GM23338 (cell line): Measurements from ENCODE around the gene PCDHGA9. TPM values are rescaled to one million over a fixed set of nuclear protein-coding genes. Genes with fewer than 3 reads are reported as not detected.

Experiments
- CREB1 ChIP-seq: fragments of 250-450 bp; sonication (Bioruptor Pico); IDR thresholded peaks from 2 replicates; pipeline ENCODE4 v1.5.0; 2020; ENCODE audit warnings: low read depth, mild to moderate bottlenecking, moderate library complexity
- NANOG ChIP-seq: IDR thresholded peaks from 2 replicates; pipeline ENCODE4 v1.6.1; 2016; ENCODE audit warnings: antibody characterized with exemption, borderline replicate concordance
- POLR2AphosphoS5 ChIP-seq: IDR thresholded peaks from 2 replicates; pipeline ENCODE4 v1.6.1; 2016; ENCODE audit warnings: antibody characterized with exemption, low read depth
- ZNF114 ChIP-seq: fragments of 250-450 bp; sonication (Bioruptor Pico); IDR thresholded peaks from 2 replicates; pipeline ENCODE4 v1.5.0; 2020; ENCODE audit warnings: mild to moderate bottlenecking, moderate library complexity
- polyA plus RNA-seq: library from polyadenylated mRNA; unstranded; fragments of >200 nt; fragmentation: Nextera tagmentation; extraction: Ambion mirVana; gene quantifications from 2 replicates; pipeline ENCODE4 v1.2.1, GENCODE V29; 2016
- total RNA-seq: library from RNA; depleted of rRNA; stranded (reverse); fragments of >200 nt; shearing (Covaris generic); gene quantifications from 2 replicates; pipeline ENCODE4 v1.2.3, GENCODE V29; 2014
- TF ChIP-seq, protein P1 (sequence below): fragments of 250-450 bp; sonication (Bioruptor Pico); IDR thresholded peaks from 2 replicates; pipeline ENCODE4 v1.5.0; 2020; ENCODE audit warnings: mild to moderate bottlenecking, moderate library complexity
- TF ChIP-seq, protein P2 (sequence below): IDR thresholded peaks from one replicate; pipeline ENCODE4 v1.6.1; 2018; ENCODE audit warnings: antibody characterized with exemption; ENCODE audit not compliant: unreplicated experiment
- TF ChIP-seq, protein P3 (sequence below): IDR thresholded peaks from 2 replicates; pipeline ENCODE4 v1.6.1; 2016; ENCODE audit warnings: antibody characterized with exemption

Gene PCDHGA9
- total and polyA plus RNA-seq, 2 experiments from 2014 or later: 0.50 to 5.5 TPM

DNA sequence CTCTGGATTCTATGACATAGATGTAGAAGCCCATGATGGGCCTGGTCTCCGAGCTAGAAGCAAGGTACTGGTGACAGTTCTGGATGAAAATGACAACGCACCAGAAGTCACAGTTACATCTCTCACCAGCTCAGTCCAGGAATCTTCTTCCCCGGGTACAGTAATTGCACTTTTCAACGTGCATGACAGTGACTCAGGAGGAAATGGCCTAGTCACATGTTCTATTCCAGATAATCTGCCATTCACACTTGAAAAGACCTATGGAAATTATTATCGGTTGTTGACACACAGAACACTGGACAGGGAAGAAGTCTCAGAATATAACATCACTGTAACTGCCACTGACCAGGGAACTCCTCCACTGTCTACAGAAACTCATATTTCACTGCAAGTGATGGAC lies 46.4 kb upstream of the PCDHGA9 start (continued):
- TF ChIP-seq, protein P1, sequence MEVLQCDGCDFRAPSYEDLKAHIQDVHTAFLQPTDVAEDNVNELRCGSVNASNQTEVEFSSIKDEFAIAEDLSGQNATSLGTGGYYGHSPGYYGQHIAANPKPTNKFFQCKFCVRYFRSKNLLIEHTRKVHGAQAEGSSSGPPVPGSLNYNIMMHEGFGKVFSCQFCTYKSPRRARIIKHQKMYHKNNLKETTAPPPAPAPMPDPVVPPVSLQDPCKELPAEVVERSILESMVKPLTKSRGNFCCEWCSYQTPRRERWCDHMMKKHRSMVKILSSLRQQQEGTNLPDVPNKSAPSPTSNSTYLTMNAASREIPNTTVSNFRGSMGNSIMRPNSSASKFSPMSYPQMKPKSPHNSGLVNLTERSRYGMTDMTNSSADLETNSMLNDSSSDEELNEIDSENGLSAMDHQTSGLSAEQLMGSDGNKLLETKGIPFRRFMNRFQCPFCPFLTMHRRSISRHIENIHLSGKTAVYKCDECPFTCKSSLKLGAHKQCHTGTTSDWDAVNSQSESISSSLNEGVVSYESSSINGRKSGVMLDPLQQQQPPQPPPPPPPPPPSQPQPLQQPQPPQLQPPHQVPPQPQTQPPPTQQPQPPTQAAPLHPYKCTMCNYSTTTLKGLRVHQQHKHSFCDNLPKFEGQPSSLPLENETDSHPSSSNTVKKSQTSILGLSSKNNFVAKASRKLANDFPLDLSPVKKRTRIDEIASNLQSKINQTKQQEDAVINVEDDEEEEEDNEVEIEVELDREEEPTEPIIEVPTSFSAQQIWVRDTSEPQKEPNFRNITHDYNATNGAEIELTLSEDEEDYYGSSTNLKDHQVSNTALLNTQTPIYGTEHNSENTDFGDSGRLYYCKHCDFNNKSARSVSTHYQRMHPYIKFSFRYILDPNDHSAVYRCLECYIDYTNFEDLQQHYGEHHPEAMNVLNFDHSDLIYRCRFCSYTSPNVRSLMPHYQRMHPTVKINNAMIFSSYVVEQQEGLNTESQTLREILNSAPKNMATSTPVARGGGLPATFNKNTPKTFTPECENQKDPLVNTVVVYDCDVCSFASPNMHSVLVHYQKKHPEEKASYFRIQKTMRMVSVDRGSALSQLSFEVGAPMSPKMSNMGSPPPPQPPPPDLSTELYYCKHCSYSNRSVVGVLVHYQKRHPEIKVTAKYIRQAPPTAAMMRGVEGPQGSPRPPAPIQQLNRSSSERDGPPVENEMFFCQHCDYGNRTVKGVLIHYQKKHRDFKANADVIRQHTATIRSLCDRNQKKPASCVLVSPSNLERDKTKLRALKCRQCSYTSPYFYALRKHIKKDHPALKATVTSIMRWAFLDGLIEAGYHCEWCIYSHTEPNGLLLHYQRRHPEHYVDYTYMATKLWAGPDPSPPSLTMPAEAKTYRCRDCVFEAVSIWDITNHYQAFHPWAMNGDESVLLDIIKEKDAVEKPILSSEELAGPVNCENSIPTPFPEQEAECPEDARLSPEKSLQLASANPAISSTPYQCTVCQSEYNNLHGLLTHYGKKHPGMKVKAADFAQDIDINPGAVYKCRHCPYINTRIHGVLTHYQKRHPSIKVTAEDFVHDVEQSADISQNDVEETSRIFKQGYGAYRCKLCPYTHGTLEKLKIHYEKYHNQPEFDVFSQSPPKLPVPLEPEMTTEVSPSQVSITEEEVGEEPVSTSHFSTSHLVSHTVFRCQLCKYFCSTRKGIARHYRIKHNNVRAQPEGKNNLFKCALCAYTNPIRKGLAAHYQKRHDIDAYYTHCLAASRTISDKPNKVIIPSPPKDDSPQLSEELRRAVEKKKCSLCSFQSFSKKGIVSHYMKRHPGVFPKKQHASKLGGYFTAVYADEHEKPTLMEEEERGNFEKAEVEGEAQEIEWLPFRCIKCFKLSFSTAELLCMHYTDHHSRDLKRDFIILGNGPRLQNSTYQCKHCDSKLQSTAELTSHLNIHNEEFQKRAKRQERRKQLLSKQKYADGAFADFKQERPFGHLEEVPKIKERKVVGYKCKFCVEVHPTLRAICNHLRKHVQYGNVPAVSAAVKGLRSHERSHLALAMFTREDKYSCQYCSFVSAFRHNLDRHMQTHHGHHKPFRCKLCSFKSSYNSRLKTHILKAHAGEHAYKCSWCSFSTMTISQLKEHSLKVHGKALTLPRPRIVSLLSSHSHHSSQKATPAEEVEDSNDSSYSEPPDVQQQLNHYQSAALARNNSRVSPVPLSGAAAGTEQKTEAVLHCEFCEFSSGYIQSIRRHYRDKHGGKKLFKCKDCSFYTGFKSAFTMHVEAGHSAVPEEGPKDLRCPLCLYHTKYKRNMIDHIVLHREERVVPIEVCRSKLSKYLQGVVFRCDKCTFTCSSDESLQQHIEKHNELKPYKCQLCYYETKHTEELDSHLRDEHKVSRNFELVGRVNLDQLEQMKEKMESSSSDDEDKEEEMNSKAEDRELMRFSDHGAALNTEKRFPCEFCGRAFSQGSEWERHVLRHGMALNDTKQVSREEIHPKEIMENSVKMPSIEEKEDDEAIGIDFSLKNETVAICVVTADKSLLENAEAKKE: no peak
- TF ChIP-seq ZNF114 (CRISPR knock-in tag): no peak
- no peak for TF ChIP-seq POLR2AphosphoS5
- TF ChIP-seq, protein P2, sequence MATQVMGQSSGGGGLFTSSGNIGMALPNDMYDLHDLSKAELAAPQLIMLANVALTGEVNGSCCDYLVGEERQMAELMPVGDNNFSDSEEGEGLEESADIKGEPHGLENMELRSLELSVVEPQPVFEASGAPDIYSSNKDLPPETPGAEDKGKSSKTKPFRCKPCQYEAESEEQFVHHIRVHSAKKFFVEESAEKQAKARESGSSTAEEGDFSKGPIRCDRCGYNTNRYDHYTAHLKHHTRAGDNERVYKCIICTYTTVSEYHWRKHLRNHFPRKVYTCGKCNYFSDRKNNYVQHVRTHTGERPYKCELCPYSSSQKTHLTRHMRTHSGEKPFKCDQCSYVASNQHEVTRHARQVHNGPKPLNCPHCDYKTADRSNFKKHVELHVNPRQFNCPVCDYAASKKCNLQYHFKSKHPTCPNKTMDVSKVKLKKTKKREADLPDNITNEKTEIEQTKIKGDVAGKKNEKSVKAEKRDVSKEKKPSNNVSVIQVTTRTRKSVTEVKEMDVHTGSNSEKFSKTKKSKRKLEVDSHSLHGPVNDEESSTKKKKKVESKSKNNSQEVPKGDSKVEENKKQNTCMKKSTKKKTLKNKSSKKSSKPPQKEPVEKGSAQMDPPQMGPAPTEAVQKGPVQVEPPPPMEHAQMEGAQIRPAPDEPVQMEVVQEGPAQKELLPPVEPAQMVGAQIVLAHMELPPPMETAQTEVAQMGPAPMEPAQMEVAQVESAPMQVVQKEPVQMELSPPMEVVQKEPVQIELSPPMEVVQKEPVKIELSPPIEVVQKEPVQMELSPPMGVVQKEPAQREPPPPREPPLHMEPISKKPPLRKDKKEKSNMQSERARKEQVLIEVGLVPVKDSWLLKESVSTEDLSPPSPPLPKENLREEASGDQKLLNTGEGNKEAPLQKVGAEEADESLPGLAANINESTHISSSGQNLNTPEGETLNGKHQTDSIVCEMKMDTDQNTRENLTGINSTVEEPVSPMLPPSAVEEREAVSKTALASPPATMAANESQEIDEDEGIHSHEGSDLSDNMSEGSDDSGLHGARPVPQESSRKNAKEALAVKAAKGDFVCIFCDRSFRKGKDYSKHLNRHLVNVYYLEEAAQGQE: no peak
- TF ChIP-seq CREB1 (CRISPR knock-in tag): no peak
- TF ChIP-seq NANOG: no peak
- TF ChIP-seq, protein P3, sequence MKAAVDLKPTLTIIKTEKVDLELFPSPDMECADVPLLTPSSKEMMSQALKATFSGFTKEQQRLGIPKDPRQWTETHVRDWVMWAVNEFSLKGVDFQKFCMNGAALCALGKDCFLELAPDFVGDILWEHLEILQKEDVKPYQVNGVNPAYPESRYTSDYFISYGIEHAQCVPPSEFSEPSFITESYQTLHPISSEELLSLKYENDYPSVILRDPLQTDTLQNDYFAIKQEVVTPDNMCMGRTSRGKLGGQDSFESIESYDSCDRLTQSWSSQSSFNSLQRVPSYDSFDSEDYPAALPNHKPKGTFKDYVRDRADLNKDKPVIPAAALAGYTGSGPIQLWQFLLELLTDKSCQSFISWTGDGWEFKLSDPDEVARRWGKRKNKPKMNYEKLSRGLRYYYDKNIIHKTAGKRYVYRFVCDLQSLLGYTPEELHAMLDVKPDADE: no peak
